ENCODE data around the gene PRPF18.
A peak's percentile ranks its signal among the peaks of the same experiment; 100 is the strongest.

The PRPF18 gene

DNA sequence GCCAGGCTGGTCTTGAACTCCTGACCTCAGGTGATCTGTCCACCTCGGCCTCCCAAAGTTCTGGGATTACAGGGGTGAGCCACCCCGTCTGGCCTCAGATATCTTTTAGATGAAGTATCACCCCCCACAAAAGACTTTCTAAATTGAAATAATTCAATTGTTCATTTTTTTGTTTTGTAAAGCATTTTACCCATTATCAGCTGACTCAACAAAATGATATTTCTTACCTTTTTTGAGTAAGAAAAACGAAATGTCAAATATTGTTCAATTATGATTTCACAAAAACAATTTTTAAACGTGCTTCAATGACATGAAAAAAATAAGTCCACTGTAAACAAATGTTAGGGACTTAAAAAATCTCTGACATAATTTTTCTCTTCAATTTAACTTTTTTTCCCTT, 822 bp upstream of the PRPF18 start:
- no peak for DNase-seq (ENCODE audit: low read depth in 2 of 2)
- no peak overlapping the region for H3K4me3 ChIP-seq (replicated peaks in 1 of 2; ENCODE audit: low read depth in 2 of 2, low read length in 2 of 2)
- TF ChIP-seq, protein P1, sequence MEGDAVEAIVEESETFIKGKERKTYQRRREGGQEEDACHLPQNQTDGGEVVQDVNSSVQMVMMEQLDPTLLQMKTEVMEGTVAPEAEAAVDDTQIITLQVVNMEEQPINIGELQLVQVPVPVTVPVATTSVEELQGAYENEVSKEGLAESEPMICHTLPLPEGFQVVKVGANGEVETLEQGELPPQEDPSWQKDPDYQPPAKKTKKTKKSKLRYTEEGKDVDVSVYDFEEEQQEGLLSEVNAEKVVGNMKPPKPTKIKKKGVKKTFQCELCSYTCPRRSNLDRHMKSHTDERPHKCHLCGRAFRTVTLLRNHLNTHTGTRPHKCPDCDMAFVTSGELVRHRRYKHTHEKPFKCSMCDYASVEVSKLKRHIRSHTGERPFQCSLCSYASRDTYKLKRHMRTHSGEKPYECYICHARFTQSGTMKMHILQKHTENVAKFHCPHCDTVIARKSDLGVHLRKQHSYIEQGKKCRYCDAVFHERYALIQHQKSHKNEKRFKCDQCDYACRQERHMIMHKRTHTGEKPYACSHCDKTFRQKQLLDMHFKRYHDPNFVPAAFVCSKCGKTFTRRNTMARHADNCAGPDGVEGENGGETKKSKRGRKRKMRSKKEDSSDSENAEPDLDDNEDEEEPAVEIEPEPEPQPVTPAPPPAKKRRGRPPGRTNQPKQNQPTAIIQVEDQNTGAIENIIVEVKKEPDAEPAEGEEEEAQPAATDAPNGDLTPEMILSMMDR (IDR thresholded peaks at IDR 0.05; ENCODE audit: low read depth, low read length), result no peak

DNA sequence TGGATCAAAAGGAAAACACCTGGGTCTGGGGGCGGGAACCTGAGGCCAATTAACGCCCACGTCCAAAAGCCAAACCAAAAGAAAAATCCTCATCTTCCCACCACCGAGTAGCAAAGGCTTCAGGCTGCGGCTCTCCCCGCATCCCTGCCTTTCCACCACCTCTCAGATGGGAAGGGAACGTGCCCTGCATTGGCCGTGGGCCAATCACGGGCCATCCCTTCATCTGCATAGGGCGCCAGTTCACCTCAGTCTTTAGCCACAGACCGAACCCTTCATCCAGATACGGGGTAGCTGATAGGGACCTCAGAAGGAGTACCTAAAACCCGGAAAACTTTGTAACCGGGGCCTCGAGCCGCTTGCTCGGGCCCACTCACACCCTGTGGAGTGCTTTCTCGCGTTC, 626 bp downstream of the PRPF18 start:
- DNase-seq (ENCODE audit: low read depth in 2 of 2), result peak in 1 of 2 donors; percentile 2
- TF ChIP-seq, protein P1 (IDR thresholded peaks at IDR 0.05; ENCODE audit: low read depth, low read length), result no peak
- peak overlapping the region; percentile 95 to 99 for H3K4me3 ChIP-seq (replicated peaks in 1 of 2; ENCODE audit: low read depth in 2 of 2, low read length in 2 of 2)

DNA sequence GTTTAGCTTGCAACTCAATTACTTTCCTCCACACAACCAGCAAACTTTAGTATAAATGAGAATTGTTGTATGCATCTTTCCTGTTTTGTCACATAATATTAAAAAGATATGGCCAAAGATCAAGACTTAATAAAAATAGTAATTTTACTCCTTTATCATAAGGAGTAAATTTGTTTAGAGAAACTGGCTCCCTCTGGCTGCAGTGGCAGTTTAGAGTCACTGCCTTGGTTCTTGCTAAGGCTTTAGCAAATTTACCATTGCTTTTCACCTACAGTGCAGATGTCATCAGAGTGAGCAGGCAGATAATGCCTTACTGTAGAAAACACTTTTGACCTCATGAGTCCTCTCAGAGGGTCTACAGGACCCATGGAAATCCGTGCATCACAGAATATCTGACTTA, 2.6 kb downstream of the PRPF18 start:
- no peak overlapping the region for H3K4me3 ChIP-seq (replicated peaks in 1 of 2; ENCODE audit: low read depth in 2 of 2, low read length in 2 of 2)
- TF ChIP-seq, protein P1 (IDR thresholded peaks at IDR 0.05; ENCODE audit: low read depth, low read length), result no peak
- DNase-seq (ENCODE audit: low read depth in 2 of 2), result no peak

DNA sequence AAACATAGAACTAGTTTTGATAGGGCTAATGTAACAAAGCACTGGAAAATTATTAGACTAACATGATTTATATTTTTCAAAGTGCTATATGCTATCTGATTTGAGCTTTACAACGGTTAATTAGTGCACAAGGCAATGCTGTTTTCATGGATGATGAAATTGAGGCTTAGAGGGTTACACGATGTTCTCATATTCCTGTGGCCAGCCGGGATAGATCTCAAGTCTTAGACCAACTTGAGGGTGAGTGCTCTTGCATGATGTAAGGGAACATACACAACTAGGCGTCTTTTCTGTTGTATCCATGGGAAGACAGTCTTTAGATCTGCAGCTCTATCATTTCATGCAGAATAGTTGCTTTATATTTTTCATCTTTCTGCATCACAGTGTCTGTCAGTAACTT, 4.1 kb downstream of the PRPF18 start:
- no peak for DNase-seq (ENCODE audit: low read depth in 2 of 2)
- no peak overlapping the region for H3K4me3 ChIP-seq (replicated peaks in 1 of 2; ENCODE audit: low read depth in 2 of 2, low read length in 2 of 2)
- TF ChIP-seq, protein P1 (IDR thresholded peaks at IDR 0.05; ENCODE audit: low read depth, low read length), result no peak

DNA sequence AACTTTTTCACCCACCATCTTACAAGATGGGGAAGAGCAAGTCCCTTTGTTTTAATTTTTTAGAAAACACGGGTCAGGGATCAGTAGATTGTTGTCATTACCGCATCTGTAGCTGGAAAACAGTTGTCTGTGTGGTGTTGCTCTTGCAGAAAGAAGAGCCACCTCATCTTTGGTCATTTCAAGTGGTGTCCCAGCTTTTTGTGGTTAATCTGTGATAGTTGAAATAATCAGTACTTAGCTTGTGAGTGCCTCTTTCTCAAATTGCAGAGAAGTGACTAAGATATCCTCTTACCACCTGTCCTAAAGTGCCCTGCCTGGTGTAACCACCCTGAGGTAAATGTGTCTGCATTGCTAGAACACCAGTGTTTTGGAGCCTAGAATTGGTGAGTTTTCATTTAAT, 5.5 kb downstream of the PRPF18 start:
- no peak for DNase-seq (ENCODE audit: low read depth in 2 of 2)
- no peak overlapping the region for H3K4me3 ChIP-seq (replicated peaks in 1 of 2; ENCODE audit: low read depth in 2 of 2, low read length in 2 of 2)
- TF ChIP-seq, protein P1 (IDR thresholded peaks at IDR 0.05; ENCODE audit: low read depth, low read length), result no peak

DNA sequence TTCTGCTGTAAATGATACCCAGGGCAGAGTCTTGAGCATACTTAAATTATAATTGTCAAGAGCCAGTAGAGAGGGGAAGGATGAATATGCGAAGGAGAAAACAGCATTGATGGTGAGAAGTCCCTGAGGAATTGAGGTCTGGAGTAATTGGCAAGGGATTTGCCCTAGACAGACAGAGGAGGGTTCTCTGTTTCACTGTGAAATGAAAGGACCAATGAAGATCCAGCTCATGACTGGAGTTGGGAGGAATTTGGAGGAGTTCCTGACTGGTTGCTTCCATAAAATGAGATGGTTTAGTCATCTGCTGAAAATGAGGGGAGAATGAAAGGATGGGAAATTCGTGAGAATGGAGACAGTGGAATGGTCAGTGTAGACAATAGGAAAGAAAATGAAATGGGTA, 6.8 kb downstream of the PRPF18 start:
- peak; percentile 18 to 70 for DNase-seq (ENCODE audit: low read depth in 2 of 2)
- H3K4me3 ChIP-seq (replicated peaks in 1 of 2; ENCODE audit: low read depth in 2 of 2, low read length in 2 of 2), result no peak overlapping the region
- TF ChIP-seq, protein P1 (IDR thresholded peaks at IDR 0.05; ENCODE audit: low read depth, low read length), result no peak

DNA sequence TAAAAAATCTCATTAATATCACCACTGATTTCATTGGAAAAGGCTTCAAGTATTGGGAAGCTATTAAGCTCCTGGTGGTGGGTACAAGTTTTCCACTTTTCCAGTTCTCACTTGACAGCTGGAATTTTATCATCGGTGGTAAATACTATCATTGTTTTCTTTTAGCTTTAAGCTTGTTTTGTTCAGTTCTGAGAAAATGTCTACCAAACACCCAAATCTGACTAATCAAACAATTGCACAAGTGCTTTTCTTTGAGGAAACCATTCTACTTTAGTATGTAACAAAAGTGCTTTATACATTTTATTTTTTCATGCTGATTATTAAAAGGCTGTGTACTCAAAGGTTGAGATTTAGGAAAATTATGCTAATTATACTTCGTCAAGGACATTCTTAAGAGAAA, 7.9 kb downstream of the PRPF18 start:
- peak in 1 of 2 donors; percentile 26 for DNase-seq (ENCODE audit: low read depth in 2 of 2)
- TF ChIP-seq, protein P1 (IDR thresholded peaks at IDR 0.05; ENCODE audit: low read depth, low read length), result no peak

More for the DNA sequence above, 7.9 kb downstream of the PRPF18 start:
- H3K4me3 ChIP-seq (replicated peaks in 1 of 2; ENCODE audit: low read depth in 2 of 2, low read length in 2 of 2), result no peak overlapping the region

Data from cardiac fibroblast (primary cell).